HG02763 (cell line): Measurements from ENCODE around the gene SNRPF.
"Not testable (repeated sequence)": the region's sequence is repeated elsewhere in the genome, so short reads cannot be mapped to it uniquely, and the experiment has no call there.

ENCODE experiments used
- ATAC-seq: cut with Tn5 transposase; IDR thresholded peaks from one replicate; pipeline ENCODE4 v1.9.1; 2021; ENCODE audit warnings: mild to moderate bottlenecking, moderate library complexity; ENCODE audit not compliant: unreplicated experiment

Gene SNRPF

DNA sequence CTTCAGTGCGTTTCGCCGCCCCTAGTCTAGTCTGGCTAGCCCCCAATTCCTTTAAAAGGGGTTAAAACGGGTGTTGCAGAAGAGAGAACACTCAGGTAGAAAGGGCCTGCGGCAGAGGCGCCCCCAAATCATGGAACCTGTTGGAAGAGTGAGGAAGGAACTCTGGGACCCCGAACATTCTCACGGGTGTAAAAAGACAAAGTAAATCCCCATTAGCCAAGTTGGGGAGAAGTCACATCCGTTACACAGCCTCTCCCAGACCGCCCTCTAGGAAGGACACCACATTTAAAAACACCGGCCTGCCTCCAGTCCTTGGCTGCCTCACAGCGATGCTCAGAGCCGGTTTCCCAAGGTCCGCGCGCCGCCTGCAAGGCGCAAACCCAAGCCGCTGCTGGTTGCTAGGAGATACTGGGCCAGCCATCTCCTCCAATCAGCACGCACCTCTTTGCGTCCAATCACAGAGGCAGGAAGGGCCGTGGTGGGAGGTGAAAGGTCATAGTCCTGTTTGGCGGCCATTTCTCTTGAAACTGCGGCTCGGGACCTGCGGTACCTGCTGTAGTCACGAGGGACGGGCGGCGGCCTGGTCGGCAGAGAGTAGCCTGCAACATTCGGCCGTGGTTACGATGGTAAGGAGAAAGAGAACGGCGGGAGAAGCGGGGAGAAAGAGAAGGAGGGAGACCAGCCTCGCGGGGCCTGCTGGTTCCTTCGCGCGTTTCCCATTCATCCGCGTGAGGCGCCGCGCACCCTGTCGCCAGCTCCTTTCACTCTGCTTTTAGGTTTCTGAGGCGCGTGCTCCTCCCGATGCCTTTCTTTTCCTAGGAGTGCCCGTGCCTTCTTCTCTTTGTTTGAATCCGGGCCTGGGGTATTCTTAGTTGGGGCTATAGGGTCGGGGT is at the start of gene SNRPF:
TSS of gene SNRPF (plus strand) at position 502 of the 893 bp plus-strand sequence. CDS start at position 624, 122 bp downstream.
- ATAC-seq, result peak; percentile 99

DNA sequence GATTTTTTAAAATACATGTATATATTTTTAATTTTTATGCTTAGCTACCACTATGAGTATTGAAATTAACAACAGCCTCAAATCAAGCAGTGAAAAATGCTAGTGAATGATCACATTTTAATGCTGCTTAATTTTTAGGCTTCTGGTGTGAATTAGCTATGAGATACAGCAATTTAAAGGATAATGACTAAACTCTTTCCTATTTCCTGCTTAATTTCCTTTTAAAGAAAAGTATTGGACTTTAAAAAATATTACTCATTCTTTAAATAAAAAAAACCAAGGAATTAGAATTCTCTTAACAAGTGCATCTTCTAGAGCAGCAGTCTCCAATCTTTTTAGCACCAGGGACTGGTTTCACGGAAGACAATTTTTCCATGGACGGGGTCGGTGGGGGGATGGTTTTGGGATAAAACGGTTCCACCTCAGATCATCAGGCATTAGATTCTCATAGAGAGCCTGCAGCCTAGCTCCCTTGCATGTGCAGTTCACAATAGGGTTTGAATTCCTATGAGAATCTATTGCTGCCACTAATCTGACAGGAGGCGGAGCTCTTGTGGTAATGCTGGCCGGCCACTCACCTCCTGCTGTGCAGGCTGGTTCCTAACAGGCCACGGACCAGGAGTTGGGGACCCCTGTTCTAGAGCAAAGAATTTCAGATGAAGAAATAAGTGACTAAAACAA is 49.6 kb upstream of the SNRPF start:
- no peak for ATAC-seq

GRCh38 chr12:95810411-95810810 is 48.3 kb upstream of the SNRPF start:
- no peak for ATAC-seq

DNA sequence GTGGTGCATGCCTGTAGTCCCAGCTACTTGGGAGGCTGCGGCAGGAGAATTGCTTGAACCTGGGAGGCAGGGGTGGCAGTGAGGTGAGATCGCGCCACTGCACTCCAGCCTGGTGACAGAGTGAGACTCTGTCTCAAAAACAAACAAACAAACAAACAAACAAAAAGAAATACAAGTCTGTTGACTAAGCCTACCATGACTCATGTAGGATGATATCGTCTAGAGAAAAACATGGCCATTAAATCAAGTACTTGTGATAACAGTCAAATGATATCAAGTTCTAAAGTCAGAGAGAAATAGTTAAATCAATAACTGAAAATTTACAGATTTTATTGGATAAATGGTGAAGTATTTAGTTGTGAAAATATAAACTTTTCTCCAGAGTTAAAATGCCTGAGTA is 46.6 kb upstream of the SNRPF start:
- ATAC-seq, result not testable (repeated sequence)

DNA sequence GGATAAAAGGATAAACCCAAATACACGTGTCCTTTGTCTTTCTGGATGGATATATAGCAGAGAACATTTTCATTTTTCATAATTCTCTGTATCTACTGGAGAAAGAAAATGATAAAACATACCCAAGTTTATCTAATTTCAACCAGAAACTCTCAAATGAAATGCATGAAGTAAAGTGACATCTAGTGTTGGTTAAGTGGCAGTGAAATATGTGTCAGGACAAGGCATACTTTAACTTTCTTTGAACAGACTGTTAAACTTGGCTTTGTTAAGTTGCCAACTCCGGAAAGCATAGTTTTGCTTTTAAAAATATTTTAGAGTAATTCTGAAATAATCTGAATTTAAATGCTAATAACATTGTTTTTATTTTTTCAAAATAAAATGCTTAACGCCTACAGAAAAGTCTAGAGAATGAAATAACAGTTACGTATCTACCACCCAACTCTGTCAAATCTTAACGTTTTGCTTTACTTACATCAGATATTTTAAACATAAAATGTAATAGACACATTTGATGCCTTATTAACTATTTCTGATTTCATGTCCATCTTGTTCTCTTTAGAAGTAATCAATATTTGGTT is 43.0 kb upstream of the SNRPF start:
- ATAC-seq, result no peak

DNA sequence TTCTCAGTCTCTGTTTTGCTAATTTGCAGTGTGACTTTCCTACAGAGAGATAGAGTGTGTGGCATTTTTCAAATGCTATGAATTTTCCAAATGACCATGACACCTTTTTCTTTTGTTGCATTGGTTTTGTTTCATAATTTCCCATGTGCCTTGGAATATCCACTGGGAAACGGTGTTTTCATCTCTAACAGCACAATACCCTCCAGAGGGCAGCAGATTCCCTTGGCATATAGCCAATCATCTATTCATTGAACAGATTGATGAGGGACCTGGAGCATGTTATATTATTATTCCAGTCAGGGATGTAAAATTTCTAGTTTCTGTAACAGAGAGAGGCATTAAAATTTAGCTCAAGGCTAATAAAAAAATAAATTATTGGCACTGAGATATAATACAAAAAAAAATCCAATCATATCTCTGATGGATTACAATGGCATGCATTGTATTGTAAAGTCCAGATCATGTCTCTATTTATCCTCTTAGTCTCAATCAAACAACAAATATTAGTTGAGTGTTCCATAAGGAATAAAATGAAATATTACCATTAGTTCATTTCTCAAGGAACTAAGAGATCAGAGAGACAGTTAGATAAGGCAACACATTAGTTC is 38.6 kb upstream of the SNRPF start:
- ATAC-seq, result no peak

- ATAC-seq, result no peak
Measured at GRCh38 chr12:95829395-95829794, 29.4 kb upstream of the SNRPF start.

GRCh38 chr12:95830335-95831089 is 28.2 kb upstream of the SNRPF start:
- ATAC-seq, result no peak

- ATAC-seq, result no peak
Measured at GRCh38 chr12:95834572-95834971, 24.2 kb upstream of the SNRPF start.

- ATAC-seq, result no peak
Measured at GRCh38 chr12:95836185-95836609, 22.6 kb upstream of the SNRPF start.

DNA sequence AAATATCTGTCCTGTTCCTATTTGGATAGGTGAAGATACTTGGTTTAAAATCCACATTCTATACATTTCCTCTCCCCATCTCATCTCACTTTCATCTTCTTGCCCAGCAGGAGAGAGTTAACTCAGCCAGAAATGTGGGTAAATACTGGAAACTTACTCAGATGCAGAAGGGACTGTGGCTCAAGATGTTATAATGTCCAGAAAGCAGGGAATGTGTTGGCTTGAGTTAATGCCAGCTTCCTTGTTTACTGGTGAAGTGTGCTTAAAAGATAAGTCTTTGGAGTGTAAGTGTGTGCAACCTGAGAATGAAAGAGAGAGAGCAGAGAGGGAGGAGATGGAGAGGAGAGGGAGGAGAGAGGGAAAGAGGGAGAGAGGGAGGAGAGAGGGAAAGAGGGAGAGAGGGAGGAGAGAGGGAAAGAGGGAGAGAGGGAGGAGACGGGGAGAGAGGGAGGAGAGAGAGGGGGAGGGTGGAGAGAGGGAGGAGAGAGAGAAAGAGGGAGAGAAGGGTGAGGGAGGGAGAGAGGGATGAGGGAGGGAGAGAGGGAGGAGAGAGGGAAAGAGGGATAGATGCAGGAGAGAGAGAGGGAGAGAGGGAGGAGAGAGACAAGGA is 22.0 kb upstream of the SNRPF start:
- ATAC-seq, result no peak

- no peak for ATAC-seq
Measured at GRCh38 chr12:95837240-95838038, 21.3 kb upstream of the SNRPF start.

GRCh38 chr12:95838125-95838524 is 20.6 kb upstream of the SNRPF start:
- ATAC-seq, result no peak

DNA sequence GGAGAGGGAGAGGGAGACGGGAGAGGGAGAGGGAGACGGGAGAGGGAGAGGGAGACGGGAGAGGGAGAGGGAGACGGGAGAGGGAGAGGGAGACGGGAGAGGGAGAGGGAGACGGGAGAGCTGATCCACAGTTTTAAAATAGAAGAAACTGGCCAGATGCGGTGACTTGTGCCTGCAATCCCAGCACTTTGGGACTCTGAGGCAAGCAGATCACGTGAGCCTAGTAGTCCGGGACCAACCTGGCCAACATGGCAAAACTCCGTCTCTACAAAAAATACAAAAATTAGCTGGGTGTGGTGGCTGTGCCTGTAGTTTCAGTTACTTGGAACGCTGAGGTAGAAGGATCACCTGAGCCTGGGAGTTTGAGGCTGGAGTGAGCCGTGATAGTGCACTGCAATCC is 16.3 kb upstream of the SNRPF start:
- ATAC-seq, result not testable (repeated sequence)

DNA sequence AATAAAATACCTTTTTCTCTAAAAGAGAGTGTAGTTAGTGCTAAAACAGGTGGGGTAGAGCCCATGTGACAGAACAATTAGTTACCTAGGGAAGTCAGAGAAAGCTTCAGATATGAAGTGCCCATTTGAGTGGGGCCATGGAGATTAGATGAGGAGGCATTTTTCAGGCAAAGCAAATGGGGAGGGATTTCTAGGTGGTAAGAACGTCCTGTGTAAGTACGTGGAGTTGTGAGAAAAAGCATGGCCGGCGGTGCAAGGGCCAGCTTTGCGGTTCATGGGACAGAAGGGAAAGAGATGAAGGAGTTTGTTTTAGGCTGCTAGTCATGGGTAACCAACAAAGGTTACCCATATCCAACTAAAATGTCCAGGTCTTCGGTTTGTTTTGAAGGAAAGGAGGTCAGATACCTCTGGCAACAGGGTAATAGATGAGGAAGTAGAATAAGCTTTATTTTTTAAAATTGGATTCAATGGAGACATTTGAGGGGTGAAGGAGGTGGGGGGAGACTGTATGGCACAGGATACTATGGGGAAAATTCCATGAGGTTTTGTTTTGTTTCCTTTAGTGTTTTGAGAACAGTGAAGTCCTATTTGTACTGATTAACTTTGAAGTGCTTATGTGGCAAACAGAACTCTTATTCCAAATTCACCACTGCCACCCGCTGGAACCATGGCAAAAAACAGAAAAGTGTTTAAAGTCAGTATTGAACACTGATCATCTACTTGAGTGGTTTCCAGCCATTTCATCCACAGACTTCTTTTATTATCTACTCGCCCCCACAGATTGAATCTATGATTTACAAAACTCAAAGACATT is 10.0 kb upstream of the SNRPF start:
- ATAC-seq, result no peak

GRCh38 chr12:95851606-95852005 is 7.1 kb upstream of the SNRPF start:
- ATAC-seq, result no peak

GRCh38 chr12:95852133-95852532 is 6.6 kb upstream of the SNRPF start:
- no peak for ATAC-seq

GRCh38 chr12:95857156-95857555 is 1.6 kb upstream of the SNRPF start:
- no peak for ATAC-seq

DNA sequence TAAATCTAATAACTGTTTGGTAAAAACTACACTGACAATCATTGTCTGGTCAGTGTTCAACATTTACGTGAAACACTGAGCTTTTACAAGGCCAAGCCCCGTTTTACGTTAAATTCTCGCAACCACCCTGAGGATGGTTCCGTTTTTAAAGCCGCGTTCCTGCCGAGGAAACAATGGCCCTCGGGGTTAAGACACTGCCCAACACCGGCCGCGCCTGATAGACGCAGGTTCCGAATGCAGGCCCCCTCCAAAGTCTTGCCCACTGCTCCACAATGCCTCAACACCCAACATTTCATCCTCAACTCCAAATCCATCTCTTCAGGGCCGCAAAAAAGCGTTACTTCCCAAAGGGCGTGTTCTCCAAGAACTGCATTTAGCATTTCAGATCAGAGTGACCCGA is 953 bp upstream of the SNRPF start:
- no peak for ATAC-seq
